PC-9 (cell line): Measurements from ENCODE around the gene ATF2. TPM values are rescaled to one million over a fixed set of nuclear protein-coding genes. Genes with fewer than 3 reads are reported as not detected.

Experiments used
- BruUV-seq: library from RNA; stranded (reverse); fragments of 400-500 nt; replicated peaks from 2 replicates; lab custom pipeline; 2021; lab: Mats Ljungman, UMichigan
- CTCF ChIA-PET: fragments of 300-600 bp; sonication (Branson Sonifier 250); formaldehyde crosslinking; loops from one replicate; lab custom pipeline; 2022; ENCODE audit warnings: antibody characterized with exemption; lab: Charles Lee
- POLR2A ChIA-PET: fragments of 300-600 bp; sonication (Branson Sonifier 250); formaldehyde crosslinking; loops from one replicate; lab custom pipeline; 2022; ENCODE audit warnings: antibody characterized with exemption; ENCODE audit not compliant: unreplicated experiment; lab: Charles Lee
- DNase-seq, 2 experiments: peaks; one replicate each; pipeline versions ENCODE4 v3.0.0 to v3.0.0-alpha.2; 2015 to 2022; ENCODE audit warnings: mixed read lengths in 1 of 2
- H2AFZ ChIP-seq: fragments of 200-600 bp; sonication (generic); 2 replicates; pipeline ENCODE4 v1.8.1; 2017; ENCODE audit warnings: antibody characterized with exemption
- H3F3A ChIP-seq: fragments of 200-600 bp; sonication (generic); 2 replicates; pipeline ENCODE4 v1.8.1; 2017; ENCODE audit warnings: antibody characterized with exemption, mild to moderate bottlenecking, low read depth; ENCODE audit not compliant: insufficient read depth
- H3K27ac ChIP-seq: fragments of 200-600 bp; sonication (generic); 2 replicates; pipeline ENCODE4 v1.6.1; 2016; ENCODE audit warnings: mixed run types
- H3K27me3 ChIP-seq: fragments of 200-600 bp; sonication (generic); 2 replicates; pipeline ENCODE4 v1.6.1; 2016; ENCODE audit warnings: low read depth, mixed run types; ENCODE audit not compliant: insufficient read depth
- H3K36me3 ChIP-seq: fragments of 200-600 bp; sonication (generic); 2 replicates; pipeline ENCODE4 v1.6.1; 2016; ENCODE audit warnings: low read depth, mixed run types
- H3K4me1 ChIP-seq: fragments of 200-600 bp; sonication (generic); replicated peaks from 2 replicates; pipeline ENCODE4 v1.6.1; 2016; ENCODE audit warnings: mixed run types; ENCODE audit not compliant: insufficient read depth
- H3K4me2 ChIP-seq: fragments of 200-600 bp; sonication (generic); 2 replicates; pipeline ENCODE4 v1.6.1; 2017; ENCODE audit warnings: mixed run types
- H3K4me3 ChIP-seq: fragments of 200-600 bp; sonication (generic); 2 replicates; pipeline ENCODE4 v1.6.1; 2016; ENCODE audit warnings: mixed run types
- H3K79me2 ChIP-seq: fragments of 200-600 bp; sonication (generic); 2 replicates; pipeline ENCODE4 v1.6.1; 2017; ENCODE audit warnings: low read depth, mixed run types
- H3K9me2 ChIP-seq: fragments of 200-600 bp; sonication (generic); 2 replicates; pipeline ENCODE4 v1.8.1; 2017; ENCODE audit warnings: mild to moderate bottlenecking; ENCODE audit not compliant: insufficient read depth
- H3K9me3 ChIP-seq: fragments of 200-600 bp; sonication (generic); 2 replicates; pipeline ENCODE4 v1.8.1; 2016; ENCODE audit warnings: low read depth; ENCODE audit not compliant: insufficient read depth
- H4K20me1 ChIP-seq: fragments of 200-600 bp; sonication (generic); 2 replicates; pipeline ENCODE4 v1.8.1; 2017; ENCODE audit not compliant: insufficient read depth
- CTCF ChIP-seq: fragments of 200-600 bp; sonication (generic); conservative IDR thresholded peaks from 2 replicates; pipeline ENCODE4 v1.6.1; 2017; ENCODE audit warnings: mixed run types, antibody characterized with exemption, mild to moderate bottlenecking, moderate library complexity
- EZH2 ChIP-seq: fragments of 200-600 bp; sonication (generic); IDR thresholded peaks from 2 replicates; pipeline ENCODE4 v1.8.0; 2017; ENCODE audit warnings: antibody characterized with exemption, low read depth
- intact Hi-C: fragments of 100-400 bp; cut with micrococcal nuclease; formaldehyde crosslinking; loops from one replicate; pipeline ENCODE4 v1.10.0; 2022; ENCODE audit not compliant: unreplicated experiment
- total RNA-seq: library from RNA; stranded (reverse); gene quantifications from 2 replicates; pipeline ENCODE4 v1.2.3, GENCODE V29; 2021

The ATF2 gene
- total RNA-seq, 1 experiment from 2014 or later: 94.5 TPM

- Histone ChIP-seq H3K36me3 (peaks cover 5% of the 10 kb centered on the region; the same call in 1 of the 2 replicates), H3K9me3 (no peaks in the 10 kb centered on the region), H3K4me2 (no peak overlapping the region), H3K27ac (no peak overlapping the region), H3K4me1 (peaks cover 17% of the 10 kb centered on the region), H3F3A (no peaks in the 10 kb centered on the region; the same call in 1 of the 2 replicates), H3K9me2 (no peaks in the 10 kb centered on the region), H3K79me2 (peaks cover 79% of the 10 kb centered on the region), H3K4me3 (no peak overlapping the region), H2AFZ (no peak overlapping the region), H3K27me3 (no peaks in the 10 kb centered on the region), H4K20me1 (peaks cover 57% of the 10 kb centered on the region)
- no TSS peak for BruUV-seq
- intact Hi-C loops: loop anchor here (10.0 kb wide), 2 partner anchors 419 to 1421 kb away; no protein-coding TSS in a partner anchor
- no peak for DNase-seq
- no peak for TF ChIP-seq EZH2
- no peak for TF ChIP-seq CTCF
- ChIA-PET CTCF (no interaction called here), POLR2A (no interaction called here)
These were observed 3.8 kb downstream of the ATF2 start for GRCh38 chr2:175164235-175164634.

DNA sequence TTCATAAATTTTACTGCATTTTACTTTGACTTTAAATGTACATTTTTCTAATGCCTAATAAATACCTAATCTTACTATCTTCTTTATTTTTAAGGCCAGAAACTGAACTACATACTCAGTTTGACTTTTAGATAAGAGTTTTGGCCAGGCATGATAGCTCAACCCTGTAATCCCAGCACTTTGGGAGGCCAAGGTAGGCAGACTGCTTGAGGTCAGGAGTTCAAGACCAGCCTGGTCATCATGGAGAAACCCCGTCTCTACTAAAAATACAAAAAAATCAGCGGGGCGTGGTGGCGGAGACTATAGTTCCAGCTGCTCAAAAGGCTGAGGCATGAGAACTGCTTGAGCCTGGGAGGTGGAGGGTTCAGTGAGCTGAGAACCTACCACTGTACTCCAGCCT lies 9.1 kb downstream of the ATF2 start:
- CTCF ChIA-PET: no interaction called here
- peaks cover 17% of the 10 kb centered on the region for H3K4me1 ChIP-seq
- BruUV-seq: no TSS peak
- POLR2A ChIA-PET: no interaction called here
- no peak overlapping the region for H2AFZ ChIP-seq
- H3K9me3 ChIP-seq: no peaks in the 10 kb centered on the region
- peaks cover 5% of the 10 kb centered on the region; the same call in 1 of the 2 replicates for H3K36me3 ChIP-seq
- peaks cover 63% of the 10 kb centered on the region for H4K20me1 ChIP-seq
- no peak overlapping the region for H3K4me2 ChIP-seq
- intact Hi-C loops: no loop called here
- H3K27me3 ChIP-seq: no peaks in the 10 kb centered on the region
- DNase-seq: no peak
- peaks cover 89% of the 10 kb centered on the region for H3K79me2 ChIP-seq
- H3K4me3 ChIP-seq: no peak overlapping the region
- H3K27ac ChIP-seq: no peak overlapping the region
- H3F3A ChIP-seq: peaks cover 17% of the 10 kb centered on the region
- TF ChIP-seq CTCF (no peak), EZH2 (no peak)
- H3K9me2 ChIP-seq: no peaks in the 10 kb centered on the region

GRCh38 chr2:175156534-175156933 lies 11.5 kb downstream of the ATF2 start:
- Histone ChIP-seq H3K27me3 (no peaks in the 10 kb centered on the region), H3K79me2 (peaks cover 94% of the 10 kb centered on the region), H3K4me3 (no peak overlapping the region), H3K4me1 (peaks cover 25% of the 10 kb centered on the region), H4K20me1 (peaks cover 67% of the 10 kb centered on the region), H2AFZ (no peak overlapping the region), H3K9me2 (no peaks in the 10 kb centered on the region; the same call in 1 of the 2 replicates), H3K9me3 (no peaks in the 10 kb centered on the region), H3K4me2 (no peak overlapping the region), H3K36me3 (no peaks in the 10 kb centered on the region), H3F3A (peaks cover 17% of the 10 kb centered on the region), H3K27ac (no peak overlapping the region)
- BruUV-seq: no TSS peak
- ChIA-PET CTCF (no interaction called here), POLR2A (no interaction called here)
- no peak for TF ChIP-seq CTCF
- TF ChIP-seq EZH2: no peak
- DNase-seq: no peak
- intact Hi-C loops: loop anchor here (2.0 kb wide), 1 partner anchor 76 kb away; no protein-coding TSS in a partner anchor
